Measurements from ENCODE around the gene NHEJ1. TPM values are rescaled to one million over a fixed set of nuclear protein-coding genes. Genes with fewer than 3 reads are reported as not detected.
A peak's percentile ranks its signal among the peaks of the same experiment; 100 is the strongest.

The NHEJ1 gene
- total RNA-seq, 1 donor from 2014 or later = 8.9 TPM

DNA sequence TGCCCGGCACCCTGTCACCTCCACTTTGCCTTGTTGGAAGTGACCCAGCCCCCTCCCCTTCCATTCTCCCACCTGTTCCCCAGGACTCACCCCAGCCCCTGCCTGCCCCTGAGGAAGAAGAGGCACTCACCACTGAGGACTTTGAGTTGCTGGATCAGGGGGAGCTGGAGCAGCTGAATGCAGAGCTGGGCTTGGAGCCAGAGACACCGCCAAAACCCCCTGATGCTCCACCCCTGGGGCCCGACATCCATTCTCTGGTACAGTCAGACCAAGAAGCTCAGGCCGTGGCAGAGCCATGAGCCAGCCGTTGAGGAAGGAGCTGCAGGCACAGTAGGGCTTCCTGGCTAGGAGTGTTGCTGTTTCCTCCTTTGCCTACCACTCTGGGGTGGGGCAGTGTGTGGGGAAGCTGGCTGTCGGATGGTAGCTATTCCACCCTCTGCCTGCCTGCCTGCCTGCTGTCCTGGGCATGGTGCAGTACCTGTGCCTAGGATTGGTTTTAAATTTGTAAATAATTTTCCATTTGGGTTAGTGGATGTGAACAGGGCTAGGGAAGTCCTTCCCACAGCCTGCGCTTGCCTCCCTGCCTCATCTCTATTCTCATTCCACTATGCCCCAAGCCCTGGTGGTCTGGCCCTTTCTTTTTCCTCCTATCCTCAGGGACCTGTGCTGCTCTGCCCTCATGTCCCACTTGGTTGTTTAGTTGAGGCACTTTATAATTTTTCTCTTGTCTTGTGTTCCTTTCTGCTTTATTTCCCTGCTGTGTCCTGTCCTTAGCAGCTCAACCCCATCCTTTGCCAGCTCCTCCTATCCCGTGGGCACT is 21.9 kb upstream of the NHEJ1 start:
- ATAC-seq = no peak

DNA sequence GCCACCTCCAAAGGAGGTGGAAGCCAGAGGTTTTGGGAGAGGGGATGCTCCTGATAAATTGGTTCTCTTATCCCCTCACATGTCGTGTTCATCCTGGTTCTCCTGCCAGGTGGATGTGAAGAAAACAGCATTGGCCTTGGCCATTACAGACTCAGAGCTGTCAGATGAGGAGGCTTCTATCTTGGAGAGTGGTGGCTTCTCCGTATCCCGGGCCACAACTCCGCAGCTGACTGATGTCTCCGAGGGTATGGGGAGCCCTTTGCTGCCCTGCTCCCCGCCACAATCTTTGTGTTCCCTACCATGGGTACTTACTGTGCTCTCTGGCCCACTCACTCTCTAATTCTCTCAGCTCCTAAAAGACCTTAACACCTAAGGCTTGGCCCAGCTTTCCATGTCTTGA is 20.9 kb upstream of the NHEJ1 start:
- ATAC-seq = no peak

DNA sequence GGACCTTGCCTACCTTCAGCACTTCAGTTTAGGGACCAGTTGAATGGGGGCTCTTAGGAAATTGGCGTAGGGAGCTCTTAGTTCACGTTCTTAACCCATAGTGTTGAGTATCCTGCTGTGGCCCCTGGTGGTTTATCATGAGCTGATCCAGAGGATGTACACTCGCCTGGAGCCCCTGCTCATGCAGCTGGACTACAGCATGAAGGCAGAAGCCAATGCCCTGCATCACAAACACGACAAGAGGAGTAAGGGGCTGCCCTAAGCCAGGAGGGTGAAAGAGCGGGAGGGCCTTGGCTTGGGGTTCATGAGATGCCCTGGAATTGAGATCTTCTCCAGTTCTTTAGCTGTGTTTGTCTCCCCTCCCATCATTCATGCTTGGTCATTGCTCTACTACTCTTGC is 20.3 kb upstream of the NHEJ1 start:
- ATAC-seq = no peak

DNA sequence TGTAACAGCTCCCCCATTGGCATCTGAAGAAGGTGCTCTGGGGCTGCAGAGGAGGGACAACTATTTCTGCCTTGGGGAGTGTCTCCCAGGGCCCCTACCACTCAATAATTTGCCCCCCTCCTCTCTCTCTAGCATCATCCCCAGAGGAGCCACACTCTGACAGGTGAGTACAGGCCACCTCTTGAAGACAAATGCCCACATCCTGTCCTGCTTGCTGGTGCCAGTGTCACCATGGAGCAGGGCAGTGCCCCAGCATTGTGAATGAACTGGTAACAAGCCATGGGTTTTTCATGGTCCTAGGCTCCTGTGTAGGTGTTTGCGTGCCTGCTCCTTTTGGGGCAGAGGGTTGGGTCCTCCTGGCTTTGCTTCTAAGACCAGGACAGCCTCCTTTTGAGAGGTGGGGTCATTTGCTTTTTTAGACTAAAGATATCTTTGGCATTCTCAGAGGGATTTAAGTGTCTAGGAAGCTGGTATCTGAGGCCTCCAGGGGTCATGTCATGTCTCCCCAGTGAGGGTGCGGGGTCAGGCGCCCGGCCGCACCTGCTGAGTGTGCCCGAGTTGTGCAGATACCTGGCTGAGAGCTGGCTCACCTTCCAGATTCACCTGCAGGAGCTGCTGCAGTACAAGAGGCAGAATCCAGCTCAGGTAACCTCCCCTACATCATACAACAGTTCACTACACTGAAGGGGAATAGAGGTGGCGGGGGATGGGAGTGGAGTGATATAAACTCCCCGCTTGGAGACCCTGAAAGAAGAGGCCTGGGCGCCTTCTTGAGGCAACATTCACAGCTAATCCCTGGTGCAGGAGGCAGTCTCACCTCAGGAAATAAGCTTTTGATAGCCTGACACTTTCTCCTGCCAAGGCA is 19.2 kb upstream of the NHEJ1 start:
- no peak for ATAC-seq

DNA sequence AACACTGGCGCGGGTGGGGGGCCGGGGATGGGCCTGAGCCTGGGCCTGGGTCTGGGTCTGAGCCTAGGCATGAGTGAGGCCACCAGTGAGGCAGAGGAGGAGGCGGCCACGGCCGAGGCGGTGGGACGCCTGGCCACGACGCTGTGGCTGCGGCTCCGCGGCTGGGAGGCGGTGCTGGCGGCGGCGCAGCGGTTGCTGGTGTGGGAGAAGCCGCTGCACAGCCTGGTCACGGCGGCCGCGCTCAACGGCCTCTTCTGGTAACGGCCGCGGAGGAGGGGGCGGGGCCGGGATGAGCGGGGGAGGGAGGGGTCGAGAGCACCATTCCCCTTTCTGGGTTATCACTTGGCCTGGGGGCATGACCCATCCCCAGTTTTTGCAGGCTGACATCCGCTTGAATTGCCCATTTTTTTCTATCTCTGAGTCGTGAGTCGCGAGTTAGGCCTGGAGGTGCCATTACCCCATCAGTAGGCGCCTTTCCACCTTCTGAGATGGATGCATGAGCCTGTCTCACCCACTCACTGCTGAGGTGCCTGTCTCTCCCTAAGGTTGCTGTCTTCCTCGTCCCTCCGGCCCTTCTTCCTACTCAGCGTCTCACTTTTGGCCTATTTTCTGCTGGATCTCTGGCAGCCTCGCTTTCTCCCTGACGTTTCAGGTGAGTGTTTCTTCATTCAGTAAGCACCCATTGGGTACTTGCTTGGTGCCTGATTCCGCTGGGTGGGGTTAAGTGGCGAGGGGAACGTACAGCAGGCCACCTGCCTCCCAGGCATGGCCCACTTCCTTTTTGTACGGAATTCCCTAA is 18.0 kb upstream of the NHEJ1 start:
- ATAC-seq = peak; percentile 11

DNA sequence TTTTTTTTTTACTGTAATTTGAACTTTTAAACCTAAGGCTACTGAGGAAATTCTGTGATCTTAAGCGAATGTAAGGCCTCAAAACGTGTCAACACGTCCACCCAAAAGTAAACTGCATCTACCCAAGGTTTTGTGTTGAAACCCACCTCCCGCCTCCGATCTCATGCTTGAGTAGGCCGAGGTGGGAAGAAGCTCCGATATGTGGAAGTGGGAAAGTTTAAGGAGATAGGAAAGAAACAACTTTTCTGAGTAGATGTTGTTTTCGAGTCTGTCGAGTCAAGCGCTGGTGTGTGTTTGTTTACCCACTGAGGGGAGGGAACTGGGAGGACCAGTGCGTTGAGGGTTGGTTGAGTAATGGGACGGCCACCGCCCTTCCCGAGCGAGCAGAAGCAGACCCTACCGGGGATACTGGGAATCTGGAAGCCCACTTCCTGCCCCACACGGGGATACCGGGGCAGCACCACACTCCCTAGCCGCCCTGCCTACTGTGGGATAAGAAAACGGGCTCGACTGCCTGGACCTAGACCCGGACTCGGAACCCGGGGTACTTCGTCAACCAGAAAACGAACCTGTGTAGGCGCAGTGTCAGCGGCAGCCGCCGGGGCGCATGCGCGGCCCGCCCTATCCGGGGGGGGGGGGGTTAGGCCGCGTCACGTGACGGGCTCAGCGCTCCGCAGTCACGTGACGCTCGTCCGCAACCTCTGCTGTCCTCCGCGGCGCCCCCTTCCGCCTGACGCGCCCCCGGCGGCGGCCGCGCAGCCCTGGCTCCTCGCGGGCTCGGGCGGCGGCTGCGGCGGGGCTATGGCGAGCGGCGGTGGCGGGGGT is 17.1 kb upstream of the NHEJ1 start, which contains the start of gene RETREG2:
Gene RETREG2 (plus strand): TSS at position 724 of the 825 bp plus-strand sequence. CDS start 78 bp downstream, at position 802.
- ATAC-seq = peak; percentile 86

DNA sequence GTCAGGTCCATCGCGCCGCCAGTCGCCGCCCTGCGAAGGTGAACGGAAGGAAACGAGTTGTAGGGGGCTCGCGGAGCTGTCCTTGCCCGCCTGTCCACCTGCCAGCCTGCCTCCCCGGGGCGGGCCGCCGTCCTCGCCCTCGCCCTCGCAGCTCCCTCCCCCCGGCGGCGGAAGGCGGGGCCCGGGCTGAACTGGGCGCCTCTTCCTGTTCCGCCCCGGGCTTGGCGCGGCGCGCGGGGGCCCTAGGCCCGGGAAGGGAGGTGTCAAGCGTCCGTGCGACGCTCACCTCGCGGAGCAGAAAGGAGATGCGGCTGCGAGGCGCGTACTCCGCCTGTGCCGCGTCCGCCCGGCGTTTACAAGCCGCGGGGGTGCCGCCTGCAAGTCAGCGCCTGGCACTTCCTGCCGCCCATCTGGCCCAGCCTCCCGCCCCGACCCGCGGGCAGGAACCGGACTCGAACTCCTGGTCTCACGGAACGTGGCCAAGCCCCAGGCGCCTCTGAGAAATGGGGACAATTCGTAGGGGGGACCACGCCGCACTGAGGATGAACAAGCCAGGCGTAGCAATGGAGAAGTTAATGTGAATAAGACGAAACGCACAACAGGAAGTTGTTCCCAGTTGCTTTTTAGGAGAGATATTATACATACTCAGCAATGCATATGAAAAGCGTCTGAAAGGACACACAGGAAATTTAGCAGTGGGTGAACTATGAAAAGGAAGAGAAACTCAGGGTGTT is 16.4 kb upstream of the NHEJ1 start, which contains the start of gene CNPPD1:
Gene CNPPD1 (minus strand): TSS at position 108 of the 734 bp plus-strand sequence. CDS start 97 bp downstream, at position 11.
- ATAC-seq = peak; percentile 87

DNA sequence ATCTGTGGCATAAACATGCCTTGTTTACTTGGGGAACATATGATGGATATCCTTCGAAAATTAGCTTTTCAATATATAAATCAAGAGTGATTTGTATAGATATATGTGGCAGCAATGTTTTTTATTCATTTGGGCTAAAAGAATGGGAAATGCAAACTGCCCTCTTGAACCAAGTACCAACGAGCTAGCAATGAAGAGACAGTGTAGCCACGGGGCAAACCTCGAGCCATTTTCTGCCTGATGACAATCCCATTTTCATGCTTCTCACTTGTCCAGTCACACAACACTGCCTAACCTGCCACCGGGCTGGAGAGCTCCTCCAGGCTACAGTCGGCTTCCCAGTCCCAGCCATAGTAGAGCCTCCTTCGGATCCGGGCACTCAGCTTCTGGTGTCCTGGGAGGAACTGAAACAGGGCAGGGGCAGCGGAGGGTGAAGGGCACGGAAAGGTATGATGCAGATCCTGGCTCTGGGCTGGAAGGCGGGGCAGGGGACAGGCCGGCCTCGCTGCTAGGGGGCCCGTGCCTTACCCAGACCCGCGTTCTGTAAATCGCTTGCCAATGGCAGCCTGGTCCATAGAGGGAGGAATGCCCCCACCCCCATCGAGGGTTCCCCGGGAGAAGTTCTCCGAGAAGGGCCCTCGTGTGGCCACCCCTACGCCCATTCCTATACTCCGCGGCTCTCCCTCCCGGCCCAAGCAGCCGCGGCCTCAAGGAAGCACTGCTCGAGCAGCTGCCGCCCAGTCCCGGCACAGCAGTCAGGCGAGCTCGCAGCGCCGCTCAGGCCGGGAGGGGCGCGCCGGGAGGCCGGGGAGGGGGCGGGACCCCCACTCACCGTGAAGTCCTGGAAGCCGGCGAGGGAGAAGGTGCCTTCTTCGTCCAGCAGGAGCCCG is 15.6 kb upstream of the NHEJ1 start:
- ATAC-seq = peak; percentile 32

DNA sequence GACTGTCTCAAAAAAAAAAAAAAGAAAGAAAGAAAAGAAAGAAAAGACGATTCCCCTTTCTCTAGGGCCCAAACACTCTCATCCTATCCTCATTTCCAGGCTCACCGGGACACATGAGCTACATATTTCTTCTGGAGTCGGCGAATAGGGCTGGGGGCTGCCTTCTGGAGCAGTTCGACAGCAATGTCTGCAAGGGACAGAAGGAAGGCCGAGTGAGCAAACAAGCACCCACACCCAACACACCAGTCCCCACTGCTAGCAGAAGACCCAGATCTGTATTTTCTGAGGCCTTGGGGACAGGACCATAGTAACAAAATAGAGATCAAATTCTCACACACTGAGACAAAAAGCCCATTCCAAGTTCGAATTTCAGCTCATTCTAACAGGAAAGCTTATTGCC is 14.9 kb upstream of the NHEJ1 start:
- ATAC-seq = no peak

DNA sequence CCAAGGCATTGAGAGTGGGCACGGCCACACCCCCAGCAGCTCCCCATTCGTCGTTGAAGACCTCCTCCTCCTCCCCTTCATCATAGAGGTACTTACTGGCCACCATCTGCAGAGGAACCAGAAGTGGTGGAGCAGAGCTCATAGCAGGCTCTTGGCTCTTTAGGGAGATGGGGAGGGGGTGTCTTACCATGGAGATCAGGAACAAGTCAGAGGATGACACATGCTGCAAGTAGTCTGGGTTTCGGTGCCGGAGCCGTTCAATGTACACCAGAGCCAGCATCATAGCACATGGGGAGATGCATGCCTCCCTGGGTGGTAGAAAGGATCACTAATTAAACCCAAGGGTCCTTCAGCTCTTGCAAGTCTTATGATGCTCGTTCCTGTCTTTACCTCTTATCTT is 14.2 kb upstream of the NHEJ1 start:
- ATAC-seq = no peak

DNA sequence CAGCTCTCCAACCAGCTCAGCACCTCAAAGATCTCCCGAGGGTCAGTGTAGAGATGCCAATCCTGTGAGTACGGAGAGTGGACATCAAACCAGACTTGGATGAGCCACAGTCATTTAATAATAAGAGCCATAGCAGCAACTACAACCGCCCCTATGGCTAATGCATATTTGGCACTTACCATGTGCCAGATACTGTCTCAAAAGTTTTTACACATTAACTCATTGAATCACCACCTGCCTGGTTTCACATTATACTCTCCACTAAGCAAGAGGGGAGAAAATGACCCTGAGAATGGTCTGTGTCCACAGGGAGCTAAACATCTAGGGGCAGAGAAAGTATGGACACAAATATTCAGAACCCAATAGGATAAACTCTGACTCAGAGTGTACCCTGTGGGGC is 13.5 kb upstream of the NHEJ1 start:
- ATAC-seq = no peak

DNA sequence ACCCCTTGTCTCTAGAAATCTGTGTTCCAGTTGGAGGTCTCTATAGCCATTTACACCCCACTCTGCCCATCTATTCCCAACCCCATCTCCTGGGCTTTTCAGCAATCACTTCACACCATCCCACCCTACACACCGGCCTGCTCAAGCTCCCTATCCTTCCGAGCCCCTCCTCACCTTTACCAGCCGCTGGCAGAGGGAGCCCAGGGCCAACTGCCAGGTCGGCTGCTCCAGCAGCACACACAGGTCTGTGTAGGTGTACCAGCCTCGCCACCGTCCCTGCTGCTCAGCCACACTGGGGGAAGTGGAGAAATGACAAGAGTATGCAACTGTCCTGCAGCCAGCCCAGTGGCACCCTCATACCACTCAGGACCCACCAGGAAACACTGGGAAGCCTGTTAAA is 12.6 kb upstream of the NHEJ1 start:
- ATAC-seq = no peak

DNA sequence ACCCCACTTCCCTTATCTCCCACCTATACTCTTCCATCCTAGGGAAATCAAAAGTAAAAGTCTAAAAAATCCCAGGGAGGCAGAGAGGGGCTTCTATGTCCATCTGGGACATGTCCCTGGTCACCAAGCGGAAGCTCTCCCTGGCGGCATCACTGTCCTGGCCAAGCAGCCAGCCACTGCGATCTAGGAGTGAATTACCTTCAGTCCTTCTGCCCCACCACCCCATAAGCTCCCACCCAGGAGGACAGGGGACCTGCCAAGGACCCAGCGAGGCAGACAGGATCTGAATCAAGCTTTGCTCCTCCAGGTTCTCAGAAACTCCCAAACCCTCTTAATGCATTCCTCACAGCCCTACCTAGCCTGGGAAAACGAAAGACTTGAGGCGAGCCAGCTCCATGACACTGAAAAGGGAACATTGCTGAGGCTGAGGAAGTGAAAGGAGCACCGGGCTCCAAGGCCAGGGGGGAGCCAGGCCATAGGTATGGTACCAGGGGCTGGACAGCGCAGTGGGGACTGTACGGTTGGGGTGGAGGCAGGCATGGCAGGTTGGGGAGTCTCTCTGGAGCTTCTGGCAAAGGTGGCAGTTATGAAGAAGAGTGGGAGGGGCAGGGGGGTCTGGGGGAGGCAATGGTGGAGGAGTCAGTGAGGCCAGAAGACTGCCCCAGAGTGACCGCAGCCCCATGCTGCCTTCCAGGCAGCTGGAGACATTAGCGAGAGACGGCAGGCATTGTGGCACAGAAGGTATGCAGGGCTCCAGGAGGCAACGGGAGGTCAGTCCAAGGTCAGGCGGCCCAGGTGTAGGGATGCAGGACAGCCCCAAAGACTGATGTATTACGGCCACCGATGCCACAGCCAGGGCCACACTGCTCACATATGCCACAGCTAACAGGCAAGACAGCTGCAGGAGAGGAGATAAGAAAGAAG is 11.9 kb upstream of the NHEJ1 start:
- ATAC-seq = no peak

DNA sequence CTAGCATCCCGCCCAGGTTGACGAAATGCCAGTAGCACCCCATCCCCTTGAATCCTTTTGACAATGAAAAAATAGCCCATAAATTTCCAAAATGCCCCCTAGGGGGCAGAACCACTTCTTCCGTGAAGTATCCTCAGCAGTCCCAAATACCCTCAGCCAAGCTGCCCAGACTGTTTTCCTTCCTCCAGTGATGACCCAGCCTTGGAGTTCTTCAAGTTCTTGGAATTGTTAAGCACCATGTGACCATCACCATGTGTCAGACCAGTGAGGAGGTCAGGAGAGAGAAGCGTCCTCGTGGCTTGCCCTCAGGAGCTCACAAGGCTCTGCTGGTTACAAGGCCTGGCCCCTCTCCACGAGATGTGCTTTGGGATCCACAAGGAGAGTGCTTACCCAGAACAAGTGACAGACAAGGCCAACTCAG is 10.6 kb upstream of the NHEJ1 start:
- ATAC-seq = peak; percentile 27

DNA sequence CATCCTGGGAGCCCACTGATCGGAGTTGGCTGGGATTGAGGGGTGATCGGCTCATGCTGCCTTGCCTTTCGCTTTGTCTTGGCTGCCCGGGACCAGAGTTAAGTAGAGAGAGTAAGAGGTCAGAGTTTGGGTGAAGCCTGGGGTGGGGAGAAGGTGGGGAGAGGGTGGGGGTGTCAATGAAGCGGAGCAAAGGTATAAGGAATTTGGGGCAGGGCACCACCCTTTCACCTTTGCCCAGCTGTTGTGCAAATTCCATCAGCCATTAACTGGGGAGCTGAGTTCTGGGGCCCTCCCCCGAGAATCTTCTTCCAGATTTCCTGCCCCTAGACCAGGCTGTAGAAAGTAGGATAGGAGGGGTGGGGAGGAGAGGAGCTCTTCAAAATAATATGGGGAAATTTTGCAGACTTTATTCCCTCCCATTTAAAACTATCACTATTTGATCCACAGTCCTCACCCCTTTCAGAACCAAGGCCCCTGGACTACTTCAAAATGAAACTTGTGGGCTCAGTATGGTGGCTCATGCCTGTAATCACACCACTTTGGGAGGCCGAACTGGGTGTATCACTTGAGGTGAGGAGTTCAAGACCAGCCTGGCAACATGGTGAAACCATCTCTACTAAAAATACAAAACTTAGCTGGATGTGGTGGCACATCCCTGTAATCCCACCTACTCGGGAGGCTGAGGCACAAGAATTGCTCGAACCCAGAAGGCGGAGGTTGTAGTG is 9.5 kb upstream of the NHEJ1 start, which contains the start of gene SLC23A3:
Gene SLC23A3 (minus strand): TSS at position 100 of the 725 bp plus-strand sequence. CDS start 45 bp downstream, at position 55.
- no peak for ATAC-seq

DNA sequence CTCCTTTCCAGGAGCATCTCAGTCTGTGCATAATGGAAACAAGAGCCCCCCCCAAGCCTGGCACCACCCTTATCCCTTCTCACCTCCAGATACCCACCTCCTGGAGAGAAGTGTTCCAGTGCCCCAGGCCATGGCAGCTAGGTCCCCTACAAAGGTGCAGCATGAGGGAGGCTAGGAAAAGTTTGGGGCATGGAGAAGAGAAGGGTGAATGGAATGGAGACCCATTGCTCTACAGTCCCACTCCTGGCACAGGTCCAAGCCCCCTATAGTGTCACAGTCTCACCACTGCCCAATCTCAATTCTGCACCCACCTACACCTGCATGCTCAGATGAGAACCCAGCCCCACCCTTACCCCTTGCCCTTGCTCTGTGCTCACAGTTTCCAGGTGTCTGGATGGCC is 8.3 kb upstream of the NHEJ1 start:
- ATAC-seq = peak; percentile 14

DNA sequence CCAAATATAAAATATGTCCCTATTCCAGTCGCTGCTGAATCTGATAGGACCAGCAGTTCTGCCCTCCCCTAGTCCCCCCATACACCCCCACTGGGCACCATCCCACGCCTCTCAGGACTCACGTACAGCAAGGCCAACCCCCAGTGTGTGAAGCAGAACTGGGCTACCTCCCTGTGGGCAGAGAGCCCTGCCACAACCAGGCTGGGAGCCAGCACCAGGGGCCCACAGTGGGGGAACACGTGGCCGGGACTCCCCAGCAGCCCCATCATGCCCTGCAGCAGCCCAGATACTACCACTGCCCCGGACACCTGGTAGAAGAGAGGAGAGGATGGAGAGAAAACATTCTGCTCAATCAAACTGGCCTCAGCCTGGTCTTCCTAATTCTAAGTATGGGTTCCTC is 7.9 kb upstream of the NHEJ1 start:
- ATAC-seq = no peak

DNA sequence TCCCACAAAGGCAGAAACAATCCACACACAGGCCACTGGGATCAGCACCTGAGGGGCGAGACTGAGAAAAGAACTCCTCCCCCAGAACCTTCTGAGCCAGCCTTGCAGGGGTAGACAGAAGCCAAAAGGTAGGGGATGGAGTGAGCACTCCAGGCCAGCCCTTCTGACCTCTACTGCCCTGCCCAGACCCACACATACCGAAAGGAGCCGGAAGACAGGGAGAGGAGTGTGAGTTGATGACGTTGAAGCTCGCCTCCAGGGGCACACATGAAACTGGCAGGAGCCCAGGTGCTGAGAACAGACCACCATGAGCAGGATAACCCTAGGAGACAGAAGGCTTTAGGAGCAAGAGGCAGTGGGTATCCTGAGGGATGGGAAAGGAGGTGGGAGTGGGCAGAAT is 7.4 kb upstream of the NHEJ1 start:
- ATAC-seq = no peak
